GM18508 (cell line): ENCODE measurements around the gene MNAT1.
"Not testable (repeated sequence)": the region's sequence is repeated elsewhere in the genome, so short reads cannot be mapped to it uniquely, and the experiment has no call there.

Source experiments
- ATAC-seq: cut with Tn5 transposase; IDR thresholded peaks from one replicate; pipeline ENCODE4 v1.9.1; 2021; ENCODE audit warnings: moderate number of reproducible peaks; ENCODE audit not compliant: insufficient read depth, unreplicated experiment

Gene MNAT1

GRCh38 chr14:60800409-60800808 lies 65.8 kb downstream of the MNAT1 start:
- ATAC-seq = no peak

DNA sequence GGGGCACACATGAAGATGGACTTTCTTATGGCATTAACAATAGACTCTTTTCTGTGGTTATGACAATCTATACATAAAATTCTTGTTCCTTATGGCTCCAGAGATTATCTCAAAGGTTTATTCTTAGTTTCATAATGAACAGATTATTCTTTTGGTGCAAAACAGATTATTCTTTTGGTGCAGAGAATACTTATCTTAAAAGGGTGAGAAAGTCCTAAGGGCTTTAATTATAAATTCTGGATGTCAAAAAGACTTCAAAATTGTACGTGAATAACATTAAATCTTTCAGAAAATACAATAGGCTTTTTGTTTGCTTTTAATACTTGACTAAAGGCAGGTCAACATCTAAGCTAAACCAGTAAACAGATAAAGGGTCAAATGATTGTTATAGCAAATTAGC lies 69.3 kb downstream of the MNAT1 start:
- ATAC-seq = no peak

DNA sequence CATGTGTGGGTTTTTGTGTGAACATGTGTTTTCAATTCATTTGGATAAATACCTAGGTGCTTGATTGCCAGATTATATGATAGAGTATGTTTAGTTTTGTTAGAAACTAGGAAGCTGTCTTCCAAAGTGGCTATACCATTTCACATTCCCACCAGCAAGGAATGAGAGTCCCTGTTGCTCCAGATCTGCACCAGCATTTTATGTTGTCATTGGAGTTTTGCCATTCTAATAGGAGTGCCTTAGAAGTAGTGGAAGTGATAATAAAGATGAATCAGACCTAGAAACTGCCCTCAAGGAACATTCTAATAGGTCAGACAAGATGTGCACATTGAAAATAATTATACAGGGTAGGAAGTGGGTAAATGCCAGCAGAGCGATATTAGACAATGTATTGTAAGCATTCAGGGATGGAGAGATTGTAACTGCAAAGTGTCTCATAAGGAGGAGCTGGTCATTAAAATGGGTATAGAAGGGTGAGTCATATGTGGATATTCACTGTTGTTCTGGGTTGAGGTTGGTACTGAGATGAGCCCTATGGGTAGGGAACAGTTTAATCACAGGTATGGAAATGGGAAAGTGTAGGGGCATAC lies 71.4 kb downstream of the MNAT1 start:
- ATAC-seq = no peak

GRCh38 chr14:60807247-60807646 lies 72.7 kb downstream of the MNAT1 start:
- no peak for ATAC-seq

DNA sequence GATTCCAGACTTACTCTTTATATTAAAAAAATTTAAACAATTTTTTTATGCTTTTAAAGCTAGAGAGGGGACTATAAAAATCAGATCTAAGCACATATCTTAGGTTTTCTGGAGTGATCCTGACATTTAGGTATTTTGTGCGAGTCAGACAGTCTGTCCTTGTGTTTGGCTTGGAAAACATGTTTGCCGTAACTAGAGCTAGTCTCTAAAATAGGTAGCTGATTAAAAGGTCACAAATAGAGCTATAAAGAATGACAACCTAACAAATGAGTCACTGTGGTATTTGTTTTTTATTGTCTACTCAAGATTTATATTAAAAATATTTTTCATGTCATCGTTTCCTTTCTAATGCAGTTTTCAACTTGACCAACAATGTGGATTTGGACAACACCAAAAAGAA lies 73.4 kb downstream of the MNAT1 start:
- no peak for ATAC-seq

DNA sequence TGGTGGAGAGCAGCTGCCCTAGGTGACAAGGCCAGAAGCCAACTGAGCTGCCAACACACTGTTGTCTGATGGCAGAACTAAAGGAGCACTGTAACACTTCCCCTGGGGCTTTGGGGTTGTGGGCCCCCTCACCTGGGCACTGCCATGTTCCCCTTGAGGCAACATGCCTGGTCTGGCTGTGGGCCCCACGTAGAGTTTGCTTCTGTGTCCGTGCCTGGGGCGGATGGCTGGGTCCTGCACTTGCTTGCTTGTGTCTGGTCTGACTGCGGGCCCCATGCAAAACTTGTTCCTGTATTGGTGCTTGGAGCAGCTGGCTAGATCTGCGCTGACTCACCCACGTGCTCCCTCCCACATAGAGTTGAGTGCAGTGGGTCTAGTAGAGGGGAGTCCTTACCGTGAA lies 78.4 kb downstream of the MNAT1 start:
- ATAC-seq = no peak

DNA sequence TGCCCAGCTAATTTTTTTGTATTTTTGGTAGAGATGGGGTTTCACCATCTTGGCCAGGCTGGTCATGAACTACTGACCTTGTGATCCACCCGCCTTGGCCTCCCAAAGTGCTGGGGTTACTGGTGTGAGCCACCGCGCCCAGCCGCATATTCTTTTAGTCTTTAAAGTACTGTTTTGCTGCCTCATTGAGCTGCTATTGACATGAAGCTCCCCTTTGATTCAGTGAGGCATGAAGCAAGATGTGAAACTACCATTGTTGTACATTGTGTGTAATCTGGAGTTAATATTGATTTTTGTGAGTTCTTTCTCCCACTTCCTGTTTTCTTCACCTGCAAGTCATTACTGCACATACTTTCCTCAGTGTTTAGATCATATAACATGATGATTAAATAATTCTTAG lies 80.8 kb downstream of the MNAT1 start:
- ATAC-seq = peak; percentile 91

- no peak for ATAC-seq
Measured at GRCh38 chr14:60817113-60817512, 82.6 kb downstream of the MNAT1 start.

DNA sequence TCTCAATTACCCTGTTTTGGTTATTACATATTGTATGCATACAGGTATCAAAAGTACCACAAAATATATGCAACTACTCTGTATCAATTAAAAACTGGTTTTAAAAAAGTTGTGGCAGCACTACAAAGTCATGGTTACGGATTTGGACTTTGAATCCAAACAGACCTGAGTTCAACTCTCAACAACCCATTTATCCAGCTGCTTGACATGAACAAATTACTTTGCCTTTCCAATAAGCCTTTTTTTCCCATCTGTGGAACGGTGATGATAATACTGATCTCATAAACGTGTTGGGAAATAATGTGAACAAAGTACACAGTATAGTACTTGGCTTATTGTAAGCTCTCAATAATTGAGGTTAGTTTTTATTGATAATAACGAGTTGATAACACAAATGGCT lies 85.0 kb downstream of the MNAT1 start:
- no peak for ATAC-seq

DNA sequence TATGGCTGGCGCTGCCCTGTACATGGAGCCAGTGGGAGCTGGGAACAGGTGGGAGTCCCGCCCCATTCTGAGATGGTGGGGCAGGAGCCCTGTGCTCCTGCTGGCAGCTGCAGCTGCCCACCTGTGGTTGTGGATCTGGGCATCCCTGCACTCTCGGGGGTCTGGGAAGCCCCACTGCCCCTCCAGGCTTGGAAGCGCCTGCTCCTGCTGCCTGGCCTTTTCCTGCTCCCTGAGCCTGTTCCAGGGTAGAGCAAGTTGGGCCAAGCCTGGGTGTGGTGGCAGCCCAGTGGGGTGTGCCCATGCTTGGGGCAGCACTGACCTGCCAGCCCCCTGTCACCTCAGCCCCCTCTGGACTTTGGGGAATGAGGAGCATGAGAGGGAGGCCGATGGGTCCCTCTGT lies 104.0 kb downstream of the MNAT1 start:
- no peak for ATAC-seq

GRCh38 chr14:60839057-60839456 lies 104.5 kb downstream of the MNAT1 start:
- ATAC-seq = no peak

GRCh38 chr14:60839657-60840056 lies 105.1 kb downstream of the MNAT1 start:
- ATAC-seq = no peak

DNA sequence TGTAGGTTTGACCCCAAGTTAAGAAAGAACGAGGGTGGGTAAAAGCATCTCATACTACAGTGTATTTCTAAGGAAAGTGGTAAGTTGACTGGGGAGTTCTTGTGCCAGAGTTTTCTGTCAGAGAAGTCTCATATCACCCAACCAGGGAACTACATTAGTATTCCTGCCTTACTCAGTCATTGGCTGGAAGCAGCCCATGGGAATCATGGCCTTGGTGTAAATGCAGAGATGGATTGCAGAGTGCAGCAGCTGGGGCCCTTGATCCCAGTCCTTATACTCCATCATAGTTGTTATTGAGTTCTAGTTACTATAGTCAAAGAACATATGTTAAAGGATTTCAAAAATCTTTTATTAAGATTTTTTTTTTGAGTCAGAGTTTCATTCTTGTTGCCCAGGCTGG lies 105.8 kb downstream of the MNAT1 start:
- no peak for ATAC-seq

DNA sequence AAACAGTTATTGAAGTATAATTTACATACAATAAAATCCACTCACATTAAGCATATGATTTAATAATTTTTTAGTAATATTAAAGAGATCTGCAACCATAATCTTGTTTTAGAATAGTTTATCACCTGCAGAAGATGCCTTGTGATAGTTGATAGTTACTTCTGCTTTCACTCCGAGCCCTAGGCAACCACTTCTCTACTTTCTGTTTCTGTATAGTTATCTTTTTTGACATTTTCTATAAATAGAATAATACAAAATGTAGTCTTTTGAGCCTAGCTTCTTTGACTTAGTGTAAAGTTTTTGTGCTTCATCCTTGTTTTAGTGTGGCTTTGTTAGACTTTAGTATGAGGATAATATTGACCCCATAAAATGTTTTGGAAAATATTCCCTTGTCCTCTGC lies 111.0 kb downstream of the MNAT1 start:
- peak; percentile 81 for ATAC-seq

- ATAC-seq = no peak
Measured at GRCh38 chr14:60848066-60848465, 113.5 kb downstream of the MNAT1 start.

- ATAC-seq = not testable (repeated sequence)
Measured at GRCh38 chr14:60851692-60852091, 117.1 kb downstream of the MNAT1 start.

GRCh38 chr14:60856111-60856510 lies 121.5 kb downstream of the MNAT1 start:
- no peak for ATAC-seq

DNA sequence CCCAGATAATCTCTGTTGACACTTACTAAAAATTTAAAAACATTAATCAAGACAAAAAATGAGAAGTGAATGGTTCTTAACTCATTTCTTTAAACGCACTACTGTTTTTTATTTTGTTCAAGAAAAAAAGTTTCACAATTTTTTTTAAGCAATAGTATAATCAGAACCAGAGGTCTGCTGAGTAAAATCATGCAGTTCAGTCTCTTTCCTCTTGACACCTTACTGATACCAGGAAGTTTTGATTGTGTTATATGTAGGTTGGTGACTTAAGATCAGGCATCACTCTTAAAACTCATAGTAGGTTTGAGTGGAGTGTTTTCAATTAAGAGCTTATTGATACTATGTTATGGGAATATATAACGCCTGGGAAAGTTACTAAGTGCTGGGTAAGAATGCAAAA lies 125.0 kb downstream of the MNAT1 start:
- ATAC-seq = no peak

- no peak for ATAC-seq
Measured at GRCh38 chr14:60861545-60862140, 127.1 kb downstream of the MNAT1 start.

GRCh38 chr14:60862283-60862682 lies 127.7 kb downstream of the MNAT1 start:
- no peak for ATAC-seq

DNA sequence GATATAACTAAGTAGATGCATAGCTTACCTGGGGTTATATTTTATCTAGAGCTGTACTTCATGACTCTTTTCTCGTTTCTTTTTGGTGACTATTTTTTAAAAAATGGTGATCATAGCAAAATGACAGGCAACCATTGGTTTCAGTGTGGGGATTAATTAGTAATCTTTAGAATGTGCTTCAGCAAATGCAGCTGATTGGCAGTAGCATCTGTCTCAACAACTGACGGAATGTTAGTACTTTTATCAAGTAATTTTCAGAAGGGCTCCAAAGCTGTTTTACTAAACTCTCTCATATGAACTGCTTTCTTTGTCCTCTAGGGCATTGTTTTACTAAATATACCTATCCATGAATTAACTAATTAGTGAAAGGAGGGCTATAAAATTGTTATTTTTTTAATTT lies 128.7 kb downstream of the MNAT1 start:
- ATAC-seq = no peak

GRCh38 chr14:60865378-60866127 lies 131.0 kb downstream of the MNAT1 start:
- no peak for ATAC-seq
